A204.1 (cell line): Measurements from ENCODE around the gene DLL4.

Source experiments
- FAIRE-seq: peaks from 2 replicates; lab custom pipeline; 2012; peaks lifted over from hg19 to GRCh38; lab: Jason Lieb, UNC

The DLL4 gene

DNA sequence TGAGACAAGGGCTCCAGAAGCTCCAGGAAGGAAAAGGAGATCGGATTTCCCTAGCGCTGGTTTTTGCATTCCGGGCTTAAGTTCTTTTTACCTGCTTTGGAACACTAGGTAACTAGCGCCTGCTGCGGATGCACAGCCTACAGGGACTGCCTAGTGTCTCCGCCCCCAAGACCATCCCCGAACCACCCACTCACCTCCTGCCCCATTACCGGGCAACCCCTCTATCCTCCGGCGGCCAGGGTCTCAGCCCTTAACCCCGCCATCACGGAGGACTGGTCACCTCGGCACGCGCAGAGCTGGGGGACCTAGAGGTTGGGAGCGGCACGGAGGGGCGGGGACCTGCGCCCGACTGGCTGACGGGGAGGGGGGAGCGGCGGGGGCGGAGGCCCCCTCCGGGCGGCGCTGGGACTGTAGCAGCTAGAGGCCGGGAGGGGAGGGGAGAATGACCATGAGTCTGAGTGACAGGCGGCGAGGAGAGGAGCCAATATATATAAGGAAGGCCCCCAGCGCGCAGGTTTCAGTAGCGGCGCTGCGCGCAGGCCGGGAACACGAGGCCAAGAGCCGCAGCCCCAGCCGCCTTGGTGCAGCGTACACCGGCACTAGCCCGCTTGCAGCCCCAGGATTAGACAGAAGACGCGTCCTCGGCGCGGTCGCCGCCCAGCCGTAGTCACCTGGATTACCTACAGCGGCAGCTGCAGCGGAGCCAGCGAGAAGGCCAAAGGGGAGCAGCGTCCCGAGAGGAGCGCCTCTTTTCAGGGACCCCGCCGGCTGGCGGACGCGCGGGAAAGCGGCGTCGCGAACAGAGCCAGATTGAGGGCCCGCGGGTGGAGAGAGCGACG is at the start of gene DLL4:
DLL4 (plus strand) TSS at position 520 of the 839 bp plus-strand sequence. CDS start 329 bp downstream, outside the sequence.
- FAIRE-seq, result no peak

DNA sequence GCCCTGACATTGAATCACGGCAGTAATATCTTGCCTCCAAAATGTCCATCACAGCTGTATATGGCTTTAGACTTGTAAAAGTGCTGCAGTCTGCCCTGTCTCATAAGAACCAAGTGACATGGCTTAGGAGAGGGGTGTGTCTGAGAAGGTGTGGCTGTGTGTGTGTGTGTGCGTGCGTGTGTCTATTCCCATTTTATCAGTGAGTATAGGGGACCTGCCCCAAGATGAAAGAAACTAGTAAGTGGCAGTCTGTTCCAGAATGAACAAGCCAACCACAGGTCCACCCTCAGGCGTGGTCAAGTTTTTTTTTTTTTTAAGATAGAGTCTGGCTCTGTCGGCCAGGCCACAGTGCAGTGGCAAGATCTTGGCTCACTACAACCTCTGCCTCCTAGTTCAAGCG is 49.5 kb upstream of the DLL4 start:
- FAIRE-seq, result no peak

DNA sequence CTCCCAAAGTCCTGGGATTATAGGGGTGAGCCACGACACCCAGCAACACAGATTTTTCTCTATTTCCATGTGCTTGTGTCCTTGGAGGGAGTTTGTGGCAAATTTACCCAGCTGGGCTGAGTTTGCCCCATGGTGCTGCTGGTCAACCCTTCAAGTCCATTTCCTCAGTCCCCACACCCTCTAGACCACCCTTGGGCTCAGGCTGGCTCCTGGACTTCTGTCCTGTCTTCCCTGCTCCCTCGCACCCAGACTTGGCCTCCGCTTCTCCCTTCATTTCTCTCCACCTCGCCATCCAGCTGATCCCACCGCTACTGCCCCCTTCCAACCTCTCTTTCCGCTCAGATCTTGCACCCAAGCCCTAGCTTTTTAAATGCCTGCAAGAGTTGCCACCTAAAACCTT is 47.8 kb upstream of the DLL4 start:
- FAIRE-seq, result no peak

DNA sequence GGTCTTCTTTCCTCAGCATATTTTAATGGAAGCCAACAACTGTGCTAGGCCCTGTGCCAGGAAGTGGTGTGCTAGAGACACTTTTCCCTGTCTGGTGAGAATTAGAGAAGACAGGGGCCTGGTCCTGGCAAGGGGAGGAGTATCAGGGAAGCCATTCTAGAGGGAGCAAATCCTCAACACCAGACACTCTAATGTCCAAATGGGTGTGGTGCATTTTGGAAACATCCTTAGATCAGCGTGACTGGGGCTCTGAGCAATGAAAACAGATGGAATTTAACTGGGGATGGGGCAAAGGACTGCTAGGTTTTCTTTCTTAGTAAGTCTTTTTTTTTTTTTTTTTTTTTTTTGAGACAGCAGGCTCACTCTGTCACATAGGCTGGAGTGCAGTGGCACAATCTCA is 42.6 kb upstream of the DLL4 start:
- FAIRE-seq, result no peak

DNA sequence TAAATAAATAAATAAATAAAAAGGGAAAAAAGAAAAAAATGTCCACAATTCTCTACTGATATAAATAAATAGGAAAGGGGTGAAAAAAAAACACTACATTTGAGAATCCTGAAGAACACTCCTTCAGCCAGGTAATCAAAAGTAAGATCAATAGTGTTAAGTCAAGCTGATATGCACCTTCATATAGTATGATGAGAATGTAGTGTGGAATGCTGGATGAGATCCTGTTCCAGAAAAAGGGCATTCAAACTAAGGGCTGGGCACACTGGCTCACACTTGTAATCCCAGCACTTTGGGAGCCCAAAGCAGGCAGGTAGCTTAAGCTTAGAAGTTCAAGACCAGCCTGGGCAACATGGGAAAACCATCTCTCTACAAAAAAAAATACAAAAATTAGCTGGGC is 40.0 kb upstream of the DLL4 start:
- no peak for FAIRE-seq

DNA sequence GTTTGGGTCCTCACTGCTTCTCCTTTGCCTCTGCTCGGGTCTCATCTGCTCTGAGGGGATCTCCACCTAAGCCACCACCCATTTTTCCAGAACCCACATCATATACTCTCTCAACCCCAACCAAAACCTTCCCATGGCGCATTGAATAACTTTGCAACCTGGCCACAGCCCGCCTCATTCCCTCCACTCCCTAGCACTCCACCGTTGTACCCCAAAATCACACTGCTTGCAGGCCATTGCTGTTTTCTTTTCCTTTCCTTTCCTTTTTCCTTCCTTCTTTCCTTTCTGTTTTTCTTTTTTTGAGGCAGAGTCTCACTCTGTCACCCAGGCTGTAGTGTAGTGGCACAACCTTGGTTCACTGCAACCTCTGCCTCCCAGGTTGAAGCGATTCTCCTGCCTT is 38.0 kb upstream of the DLL4 start:
- no peak for FAIRE-seq

DNA sequence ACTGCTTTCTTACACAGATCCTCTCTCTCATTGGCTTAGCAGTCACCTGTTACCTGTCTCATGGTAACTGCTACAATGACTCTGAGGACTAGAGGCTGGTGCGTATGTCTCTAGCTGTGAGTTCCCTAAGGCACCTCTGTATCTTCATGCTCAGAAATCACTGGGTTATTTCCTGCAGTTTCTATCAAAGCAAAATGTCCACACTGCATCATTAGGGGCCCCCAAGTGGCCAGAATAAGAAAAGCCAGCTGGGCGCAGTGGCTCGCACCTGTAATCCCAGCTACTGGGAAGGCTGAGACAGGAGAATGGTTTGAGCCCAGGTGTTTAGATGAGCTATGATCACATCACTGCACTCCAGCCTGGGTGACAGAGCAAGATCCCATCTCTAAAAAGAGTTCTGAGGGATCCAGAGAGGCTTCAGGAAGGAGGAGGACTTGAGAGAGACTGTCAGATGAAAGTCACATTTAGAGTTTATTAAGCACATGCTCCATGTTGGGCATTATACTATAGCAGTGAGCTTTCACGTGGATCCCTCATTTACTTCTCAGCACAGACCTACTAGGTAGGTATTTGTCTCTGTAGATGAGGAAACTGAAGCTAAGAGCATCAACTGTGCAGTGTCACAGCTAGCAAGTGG is 37.2 kb upstream of the DLL4 start:
- FAIRE-seq, result no peak

DNA sequence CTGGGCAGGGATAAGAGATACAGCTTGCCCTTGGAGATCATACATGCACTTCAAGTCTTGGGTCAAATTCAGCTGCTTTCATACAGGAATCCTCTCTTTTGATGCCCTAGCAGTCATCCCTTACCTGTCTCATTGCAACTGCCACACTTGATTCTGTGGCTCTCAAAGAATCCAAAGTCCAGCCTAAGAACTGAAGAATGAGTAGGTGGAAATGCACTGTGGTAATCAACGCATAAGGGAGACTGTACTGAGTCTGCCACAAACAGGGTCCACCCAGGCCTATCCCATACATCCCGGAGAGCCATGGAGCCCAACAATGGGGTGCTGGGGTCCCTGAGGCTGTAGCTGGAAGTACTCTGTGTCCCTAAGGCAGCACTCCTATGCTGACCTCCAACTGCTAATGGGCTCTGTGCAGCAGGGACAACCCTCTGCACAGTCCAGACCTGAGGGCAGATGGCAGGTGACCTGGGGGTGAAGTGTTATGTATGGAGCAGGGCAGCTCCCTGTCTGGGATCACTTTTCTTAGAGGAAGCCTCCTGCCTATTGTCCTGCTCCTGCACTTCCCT is 36.6 kb upstream of the DLL4 start:
- FAIRE-seq, result no peak

DNA sequence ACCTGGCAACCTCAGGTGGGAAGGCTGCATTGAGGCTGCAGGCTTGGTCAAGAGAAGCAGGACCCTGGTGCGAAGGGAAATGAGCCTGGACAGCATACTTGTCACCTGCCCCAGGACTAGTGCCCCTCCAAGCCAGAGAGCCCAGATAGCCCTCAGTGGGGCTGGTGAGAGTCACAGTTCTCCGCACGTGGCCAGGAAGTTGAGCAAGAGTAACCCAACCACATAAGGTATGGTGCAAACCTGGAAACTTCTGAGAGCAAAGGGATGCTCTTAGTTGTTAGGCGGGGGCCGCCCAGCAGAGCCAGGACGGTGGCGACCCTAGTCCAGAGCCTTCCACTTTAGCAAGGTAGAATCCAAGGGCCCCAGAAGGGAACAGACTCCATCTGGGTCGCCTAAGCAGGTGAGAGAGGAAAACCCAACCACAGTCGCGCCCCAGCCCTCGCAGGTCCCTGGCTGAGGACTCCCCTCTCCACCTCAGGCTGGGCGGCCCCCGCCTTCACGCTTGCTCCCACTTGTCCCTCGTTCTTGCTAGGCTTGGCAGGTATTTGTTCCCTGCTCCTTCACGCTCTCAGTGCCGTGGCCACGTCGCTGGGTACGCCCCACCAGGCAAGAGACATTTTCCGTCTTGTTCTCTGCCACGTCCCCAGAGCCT is 36.0 kb upstream of the DLL4 start:
- no peak for FAIRE-seq

DNA sequence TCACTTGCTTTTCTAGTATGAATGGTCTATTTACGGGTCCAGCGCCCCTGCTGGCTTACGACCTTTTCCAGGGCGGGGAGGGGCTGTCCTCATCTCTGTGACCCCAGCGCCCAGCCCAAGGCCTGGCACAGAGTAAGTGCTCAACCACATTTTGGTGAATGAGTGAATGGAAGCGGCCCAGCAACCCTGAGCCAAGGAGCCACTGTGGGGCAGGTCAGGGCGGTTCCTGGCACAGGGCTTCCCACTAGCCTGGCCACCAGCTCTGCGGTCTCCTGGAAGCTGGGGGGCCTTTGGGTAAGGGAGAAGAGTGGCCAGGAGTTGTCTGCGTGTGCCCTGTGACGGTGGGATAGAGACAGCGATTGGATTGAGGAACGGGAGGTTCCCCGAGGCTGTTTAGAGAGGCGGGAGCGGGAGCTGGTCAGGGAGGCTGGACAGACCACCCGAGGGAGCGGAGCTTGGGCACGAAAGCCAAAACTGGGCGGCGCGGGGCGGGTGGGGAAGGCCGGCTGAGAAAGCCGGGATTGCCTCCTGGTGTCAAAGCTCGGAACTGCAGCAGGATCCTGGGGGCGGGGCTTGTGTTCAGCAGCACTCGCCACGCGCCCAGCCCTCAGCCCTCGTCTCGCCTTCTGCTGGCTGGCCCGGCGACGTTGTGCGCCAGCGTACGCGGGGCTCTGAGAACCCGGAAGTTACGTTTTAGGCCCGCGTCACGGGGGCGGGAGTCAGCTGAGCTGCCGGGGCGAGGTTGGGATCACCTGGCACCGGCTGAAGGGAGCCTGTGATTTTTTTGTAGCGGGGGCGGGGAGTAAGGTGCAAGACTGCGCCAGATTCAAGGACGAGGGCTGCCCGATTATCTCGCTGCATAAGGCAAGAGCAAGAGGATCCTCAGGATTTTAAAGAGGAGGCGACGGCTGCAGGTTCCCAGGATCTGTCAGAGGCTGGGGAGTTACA is 35.1 kb upstream of the DLL4 start, which contains the start of gene VPS18:
VPS18 (plus strand) TSS at position 718 of the 948 bp plus-strand sequence. CDS start 319 bp downstream, outside the sequence.
- FAIRE-seq, result peak; percentile 89

DNA sequence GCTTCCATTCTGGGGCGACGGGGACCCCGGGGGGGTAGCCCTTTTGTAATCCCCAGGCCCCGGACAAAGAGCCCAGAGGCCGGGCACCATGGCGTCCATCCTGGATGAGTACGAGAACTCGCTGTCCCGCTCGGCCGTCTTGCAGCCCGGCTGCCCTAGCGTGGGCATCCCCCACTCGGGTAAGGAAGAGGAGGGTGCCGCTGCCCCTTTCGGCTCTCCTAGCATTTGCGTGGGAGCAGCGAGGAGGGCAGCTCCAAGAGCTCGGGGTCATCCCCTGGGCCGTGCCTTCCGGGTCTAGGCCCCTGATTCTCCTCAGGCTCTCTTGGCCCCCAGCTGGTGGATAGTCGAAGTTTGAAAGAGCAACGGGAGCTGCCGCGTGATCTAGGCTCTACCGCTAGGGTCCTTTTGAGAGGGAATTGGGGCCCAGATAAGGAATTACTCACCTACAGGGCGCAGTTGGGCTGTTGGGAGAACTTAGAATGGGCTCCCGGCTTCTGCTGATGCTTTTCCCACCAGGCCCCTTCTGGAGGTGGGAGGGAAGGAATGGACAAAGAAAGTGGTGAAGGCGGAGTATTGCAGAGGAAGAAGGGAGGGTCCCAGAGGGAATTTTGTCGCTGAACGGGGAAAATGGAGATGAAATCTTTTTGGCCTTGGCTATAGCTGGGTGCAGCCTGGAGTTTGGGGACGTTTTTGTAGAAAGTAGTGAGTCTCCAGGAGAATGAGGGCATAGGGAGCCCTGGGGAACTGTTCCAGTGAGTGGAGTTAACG is 34.3 kb upstream of the DLL4 start:
- no peak for FAIRE-seq

DNA sequence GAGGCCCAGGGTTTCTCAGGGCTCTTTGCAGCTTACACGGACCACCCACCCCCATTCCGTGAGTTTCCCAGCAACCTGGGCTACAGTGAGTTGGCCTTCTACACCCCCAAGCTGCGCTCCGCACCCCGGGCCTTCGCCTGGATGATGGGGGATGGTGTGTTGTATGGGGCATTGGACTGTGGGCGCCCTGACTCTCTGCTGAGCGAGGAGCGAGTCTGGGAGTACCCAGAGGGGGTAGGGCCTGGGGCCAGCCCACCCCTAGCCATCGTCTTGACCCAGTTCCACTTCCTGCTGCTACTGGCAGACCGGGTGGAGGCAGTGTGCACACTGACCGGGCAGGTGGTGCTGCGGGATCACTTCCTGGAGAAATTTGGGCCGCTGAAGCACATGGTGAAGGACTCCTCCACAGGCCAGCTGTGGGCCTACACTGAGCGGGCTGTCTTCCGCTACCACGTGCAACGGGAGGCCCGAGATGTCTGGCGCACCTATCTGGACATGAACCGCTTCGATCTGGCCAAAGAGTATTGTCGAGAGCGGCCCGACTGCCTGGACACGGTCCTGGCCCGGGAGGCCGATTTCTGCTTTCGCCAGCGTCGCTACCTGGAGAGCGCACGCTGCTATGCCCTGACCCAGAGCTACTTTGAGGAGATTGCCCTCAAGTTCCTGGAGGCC is 29.5 kb upstream of the DLL4 start:
- FAIRE-seq, result no peak

DNA sequence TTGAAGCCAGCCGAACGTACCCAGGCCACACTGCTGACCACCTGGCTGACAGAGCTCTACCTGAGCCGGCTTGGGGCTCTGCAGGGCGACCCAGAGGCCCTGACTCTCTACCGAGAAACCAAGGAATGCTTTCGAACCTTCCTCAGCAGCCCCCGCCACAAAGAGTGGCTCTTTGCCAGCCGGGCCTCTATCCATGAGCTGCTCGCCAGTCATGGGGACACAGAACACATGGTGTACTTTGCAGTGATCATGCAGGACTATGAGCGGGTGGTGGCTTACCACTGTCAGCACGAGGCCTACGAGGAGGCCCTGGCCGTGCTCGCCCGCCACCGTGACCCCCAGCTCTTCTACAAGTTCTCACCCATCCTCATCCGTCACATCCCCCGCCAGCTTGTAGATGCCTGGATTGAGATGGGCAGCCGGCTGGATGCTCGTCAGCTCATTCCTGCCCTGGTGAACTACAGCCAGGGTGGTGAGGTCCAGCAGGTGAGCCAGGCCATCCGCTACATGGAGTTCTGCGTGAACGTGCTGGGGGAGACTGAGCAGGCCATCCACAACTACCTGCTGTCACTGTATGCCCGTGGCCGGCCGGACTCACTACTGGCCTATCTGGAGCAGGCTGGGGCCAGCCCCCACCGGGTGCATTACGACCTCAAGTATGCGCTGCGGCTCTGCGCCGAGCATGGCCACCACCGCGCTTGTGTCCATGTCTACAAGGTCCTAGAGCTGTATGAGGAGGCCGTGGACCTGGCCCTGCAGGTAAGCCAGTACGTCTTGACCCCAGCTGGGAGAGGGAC is 28.7 kb upstream of the DLL4 start:
- no peak for FAIRE-seq

DNA sequence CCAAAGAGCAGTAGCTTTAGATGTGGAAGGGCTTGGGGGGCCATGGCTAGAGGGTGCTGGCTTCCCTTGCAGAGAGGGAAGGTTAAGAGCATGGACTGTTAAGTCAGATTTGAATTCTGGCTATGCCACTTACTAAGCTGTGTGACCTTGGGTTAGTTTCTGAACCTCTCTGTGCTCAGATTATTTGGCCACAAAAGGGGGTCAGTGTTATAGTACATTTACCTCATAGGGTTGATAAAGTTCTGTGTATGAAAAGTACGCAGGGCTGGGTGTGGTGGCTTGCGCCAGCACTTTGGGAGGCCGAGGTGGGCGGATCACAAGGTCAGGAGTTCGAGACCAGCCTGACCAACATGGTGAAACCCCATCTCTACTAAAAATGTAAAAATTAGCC is 28.1 kb upstream of the DLL4 start:
- FAIRE-seq, result no peak

DNA sequence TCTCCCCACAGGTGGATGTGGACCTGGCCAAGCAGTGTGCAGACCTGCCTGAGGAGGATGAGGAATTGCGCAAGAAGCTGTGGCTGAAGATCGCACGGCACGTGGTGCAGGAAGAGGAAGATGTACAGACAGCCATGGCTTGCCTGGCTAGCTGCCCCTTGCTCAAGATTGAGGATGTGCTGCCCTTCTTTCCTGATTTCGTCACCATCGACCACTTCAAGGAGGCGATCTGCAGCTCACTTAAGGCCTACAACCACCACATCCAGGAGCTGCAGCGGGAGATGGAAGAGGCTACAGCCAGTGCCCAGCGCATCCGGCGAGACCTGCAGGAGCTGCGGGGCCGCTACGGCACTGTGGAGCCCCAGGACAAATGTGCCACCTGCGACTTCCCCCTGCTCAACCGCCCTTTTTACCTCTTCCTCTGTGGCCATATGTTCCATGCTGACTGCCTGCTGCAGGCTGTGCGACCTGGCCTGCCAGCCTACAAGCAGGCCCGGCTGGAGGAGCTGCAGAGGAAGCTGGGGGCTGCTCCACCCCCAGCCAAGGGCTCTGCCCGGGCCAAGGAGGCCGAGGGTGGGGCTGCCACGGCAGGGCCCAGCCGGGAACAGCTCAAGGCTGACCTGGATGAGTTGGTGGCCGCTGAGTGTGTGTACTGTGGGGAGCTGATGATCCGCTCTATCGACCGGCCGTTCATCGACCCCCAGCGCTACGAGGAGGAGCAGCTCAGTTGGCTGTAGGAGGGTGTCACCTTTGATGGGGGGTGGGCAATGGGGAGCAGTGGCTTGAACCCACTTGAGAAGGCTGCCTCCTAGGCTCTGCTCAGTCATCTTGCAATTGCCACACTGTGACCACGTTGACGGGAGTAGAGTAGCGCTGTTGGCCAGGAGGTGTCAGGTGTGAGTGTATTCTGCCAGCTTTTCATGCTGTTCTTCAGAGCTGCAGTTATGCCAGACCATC is 26.3 kb upstream of the DLL4 start:
- FAIRE-seq, result no peak

DNA sequence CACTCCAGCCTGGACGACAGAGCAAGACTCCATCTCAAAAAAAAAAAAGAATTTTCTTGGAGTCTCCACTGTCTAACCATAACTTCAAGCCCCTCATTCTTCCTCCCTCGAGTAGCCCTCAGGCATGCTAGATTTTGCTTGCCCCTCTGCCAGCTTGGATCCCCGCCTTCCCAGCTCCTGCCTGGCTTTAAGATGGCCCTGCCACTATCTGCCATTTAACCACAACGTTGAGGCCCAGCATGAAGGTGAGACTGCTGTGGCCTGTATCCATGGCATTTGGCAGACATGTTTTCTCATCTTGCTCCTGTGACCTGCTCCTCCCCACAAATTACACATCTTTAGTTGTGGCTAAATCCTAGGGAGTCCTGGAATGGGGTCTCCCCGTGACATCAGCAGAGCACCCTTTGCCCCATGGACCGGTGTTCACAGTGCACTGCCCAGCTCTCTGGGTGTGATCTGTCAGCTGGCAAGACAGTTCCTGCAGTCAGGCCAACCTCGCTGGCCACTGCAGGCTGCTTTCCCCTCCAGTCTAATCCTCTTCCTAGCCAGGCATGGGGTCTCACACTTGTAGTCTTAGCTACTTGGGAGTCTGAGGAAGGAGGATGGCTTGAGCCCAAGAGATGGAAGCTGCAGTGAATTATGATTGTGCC is 24.5 kb upstream of the DLL4 start:
- no peak for FAIRE-seq

DNA sequence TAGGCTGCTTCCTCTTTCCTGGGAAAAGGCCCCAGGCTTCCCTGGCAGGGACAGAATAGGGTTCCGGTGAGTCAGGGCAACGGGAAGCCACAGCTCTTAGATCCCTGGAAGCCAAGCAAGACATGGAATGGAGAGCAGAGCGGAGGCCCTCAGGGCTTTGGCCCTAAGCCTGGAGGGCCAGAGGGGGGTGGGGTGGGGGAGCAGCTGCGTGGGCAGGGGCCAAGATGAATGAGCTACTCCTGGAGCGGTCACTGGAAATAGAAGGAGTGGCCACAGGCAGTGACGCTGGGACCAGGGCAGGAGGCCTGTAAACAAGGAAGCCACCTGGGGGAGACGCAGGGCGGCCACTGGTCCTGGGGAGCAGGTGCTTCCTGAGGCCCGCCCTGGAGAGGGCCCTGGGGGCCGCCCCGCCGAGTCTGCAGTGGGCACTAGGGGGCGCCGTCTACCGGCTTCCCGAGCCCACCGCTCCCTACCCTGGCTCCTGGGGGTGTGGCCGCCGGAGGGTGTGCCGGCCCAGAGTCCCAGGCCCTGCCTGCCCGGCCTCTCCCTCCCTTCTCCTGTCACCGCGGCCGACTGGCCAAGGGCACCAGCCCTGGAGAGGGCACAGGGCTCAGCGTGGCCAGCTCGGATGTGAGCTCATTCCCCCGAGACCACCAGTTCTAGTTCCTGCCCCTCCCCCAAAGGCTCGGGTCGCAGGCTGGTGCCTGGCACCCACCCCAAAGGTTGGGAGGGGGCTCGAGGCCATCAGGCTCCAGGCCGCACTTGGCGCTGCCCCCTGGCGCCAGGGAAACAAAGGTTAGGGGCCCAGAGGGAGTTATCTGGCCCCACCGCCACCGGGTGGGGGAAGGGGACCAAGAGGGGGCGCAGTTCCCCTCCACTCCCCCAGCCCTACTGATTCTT is 22.8 kb upstream of the DLL4 start:
- no peak for FAIRE-seq
